Aorta (tissue), 5 donors: ENCODE data around the gene DUSP19. TPM values are rescaled to one million over a fixed set of nuclear protein-coding genes. Genes with fewer than 3 reads are reported as not detected.

ENCODE experiments used
- ATAC-seq: fragments of 200-7000 bp; cut with Tn5 transposase; one replicate; pipeline ENCODE4 v1.9.1; 2022; ENCODE audit warnings: moderate library complexity; ENCODE audit not compliant: low FRiP score
- DNase-seq, 2 donors: peaks; one replicate each; pipeline ENCODE4 v3.0.0-alpha.2; 2020
- H3K27ac ChIP-seq, 2 donors: one replicate each; pipeline ENCODE4 v1.5.1; 2013; ENCODE audit warnings: low read length in 2 of 2, mild to moderate bottlenecking in 2 of 2, moderate library complexity in 2 of 2, control low read depth in 1 of 2, inconsistent platforms in 1 of 2, low read depth in 1 of 2
- H3K27me3 ChIP-seq, 2 donors: one replicate each; pipeline ENCODE4 v1.6.1; 2013; ENCODE audit warnings: control low read depth in 1 of 2, low read length in 1 of 2, mild to moderate bottlenecking in 1 of 2, moderate library complexity in 1 of 2; ENCODE audit not compliant: insufficient read depth in 2 of 2, control insufficient read depth in 1 of 2
- H3K36me3 ChIP-seq, 2 donors: one replicate each; pipeline ENCODE4 v1.6.1; 2013; ENCODE audit warnings: control low read depth in 1 of 2, low read length in 1 of 2, mild to moderate bottlenecking in 1 of 2; ENCODE audit not compliant: insufficient read depth in 2 of 2, control insufficient read depth in 1 of 2
- H3K4me1 ChIP-seq, 2 donors: one replicate each; pipeline ENCODE4 v1.6.1; 2013; ENCODE audit warnings: low read length in 2 of 2, control low read depth in 1 of 2, mild to moderate bottlenecking in 1 of 2, moderate library complexity in 1 of 2; ENCODE audit not compliant: insufficient read depth in 2 of 2, control insufficient read depth in 1 of 2
- H3K4me3 ChIP-seq, 2 donors: one replicate each; pipeline ENCODE4 v1.5.1; 2013; ENCODE audit warnings: low read length in 2 of 2, control low read depth in 1 of 2, mild to moderate bottlenecking in 1 of 2
- H3K9me3 ChIP-seq: one replicate; pipeline ENCODE4 v1.6.1; 2013; ENCODE audit warnings: mild to moderate bottlenecking, low read length; ENCODE audit not compliant: control insufficient read depth
- WGBS, 2 donors: extraction: QIAGEN DNeasy Blood & Tissue Kit; methylation state at CpG; one replicate each; pipeline ENCODE4 v1.1.7; 2013; 5-methylcytosine and 5-hydroxymethylcytosine counted together
- intact Hi-C, 2 donors: fragments of 100-400 bp; cut with DNase I; formaldehyde crosslinking; loops; one replicate each; pipeline versions ENCODE4 v1.14.2 to v1.15.0; 2022
- polyA plus RNA-seq, 2 donors: library from polyadenylated mRNA; stranded (reverse); fragments of 200-250 nt; gene quantifications; one replicate each; pipeline ENCODE4 v1.2.3, GENCODE V29; 2013
- total RNA-seq, 2 donors: library from RNA; stranded (reverse); fragmentation: NEBNext Ultra II Directional; extraction: Animal tissue kit (Norgen Biotek cat#: 25700); gene quantifications; one replicate each; pipeline ENCODE4 v1.2.1, GENCODE V29; 2021
- donor health status: healthy with polysubstance abuse.
- donor health status: Bipolar disorder and iron deficiency.
- donor health status: DM: no; HTN: no; CAD: no.
- donor health status: DM: no; HTN: no; CAD: no.
- donor health status: DM: yes; HTN: yes; CAD: no.

Gene DUSP19
- total and polyA plus RNA-seq, 4 donors = 3.4 to 8.1 (median 5.3) TPM

DNA sequence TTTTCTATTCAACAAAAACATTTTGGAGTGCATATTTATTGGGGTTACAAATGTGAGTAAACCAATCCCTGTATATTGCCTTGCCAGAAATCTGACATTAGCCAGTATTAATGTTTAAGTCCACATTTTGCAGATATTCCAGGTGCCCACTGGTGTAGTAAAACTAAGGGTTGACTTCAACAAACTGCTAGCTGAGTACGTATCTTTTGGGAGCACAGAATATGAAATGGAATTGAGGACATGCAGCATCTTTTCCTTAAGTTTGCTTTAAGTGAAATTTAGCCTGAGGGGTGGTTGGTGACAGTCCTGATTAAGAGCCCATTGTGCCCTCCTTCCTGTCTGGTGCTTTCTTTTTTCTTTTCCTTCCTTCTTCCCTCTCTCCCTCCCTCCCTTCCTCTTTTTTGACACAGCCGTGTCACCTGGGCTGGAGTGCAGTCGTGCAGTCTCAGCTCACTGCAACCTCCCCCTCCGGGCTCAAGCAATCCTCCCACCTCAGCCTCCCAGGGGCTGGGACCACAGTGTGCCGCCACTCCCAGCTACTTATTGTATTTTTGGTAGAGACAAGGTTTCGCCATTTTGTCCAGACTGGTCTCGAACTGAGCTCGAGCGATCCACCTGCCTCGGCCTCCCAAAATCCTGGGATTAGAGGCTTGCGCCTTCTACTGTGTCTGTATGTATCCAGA, 47.3 kb downstream of the DUSP19 start:
- no peak overlapping the region for H3K4me3 ChIP-seq

DNA sequence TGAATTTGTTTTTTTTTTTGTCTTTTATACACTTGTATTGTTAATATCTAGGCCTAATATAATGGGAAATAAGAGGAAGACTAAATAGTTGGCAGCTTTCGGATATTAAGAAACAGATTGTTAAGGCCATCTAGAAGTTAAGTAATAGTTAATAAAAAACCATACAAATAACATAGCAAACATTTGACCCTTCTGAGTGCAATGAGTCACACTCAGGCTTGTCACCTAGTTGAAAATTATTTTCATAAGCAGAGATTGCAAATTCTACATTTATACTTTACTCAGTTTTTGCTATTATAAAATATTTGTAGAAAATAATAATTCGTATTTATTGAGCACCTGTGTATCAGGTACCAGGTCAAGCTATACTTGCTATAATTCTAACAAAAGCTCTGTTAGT, 48.1 kb downstream of the DUSP19 start:
- no peaks in the 10 kb centered on the region for H3K27me3 ChIP-seq
- WGBS, 2 donors = 94 to 96% methylated on average over 2 of the region's 2 CpGs
- no peak overlapping the region for H3K27ac ChIP-seq
- H3K4me1 ChIP-seq = no peaks in the 10 kb centered on the region
- intact Hi-C loops = no loop called here
- DNase-seq (no peak), ATAC-seq (no peak)
- H3K36me3 ChIP-seq = no peaks in the 10 kb centered on the region
- no peaks in the 10 kb centered on the region for H3K9me3 ChIP-seq
- H3K4me3 ChIP-seq = no peak overlapping the region

More for the DNA sequence above, 47.3 kb downstream of the DUSP19 start:
- no peak overlapping the region for H3K27ac ChIP-seq
- intact Hi-C loops = loop anchor here in 1 of 2 donors (2.0 kb wide), 1 partner anchor 47 kb away; the partner anchor contains the start of gene DUSP19
- no peaks in the 10 kb centered on the region for H3K27me3 ChIP-seq
- no peaks in the 10 kb centered on the region for H3K4me1 ChIP-seq
- DNase-seq (no peak), ATAC-seq (no peak)
- H3K36me3 ChIP-seq = no peaks in the 10 kb centered on the region
- 79 to 81% methylated on average over 11 of the region's 11 CpGs for WGBS, 2 donors
- no peaks in the 10 kb centered on the region for H3K9me3 ChIP-seq

DNA sequence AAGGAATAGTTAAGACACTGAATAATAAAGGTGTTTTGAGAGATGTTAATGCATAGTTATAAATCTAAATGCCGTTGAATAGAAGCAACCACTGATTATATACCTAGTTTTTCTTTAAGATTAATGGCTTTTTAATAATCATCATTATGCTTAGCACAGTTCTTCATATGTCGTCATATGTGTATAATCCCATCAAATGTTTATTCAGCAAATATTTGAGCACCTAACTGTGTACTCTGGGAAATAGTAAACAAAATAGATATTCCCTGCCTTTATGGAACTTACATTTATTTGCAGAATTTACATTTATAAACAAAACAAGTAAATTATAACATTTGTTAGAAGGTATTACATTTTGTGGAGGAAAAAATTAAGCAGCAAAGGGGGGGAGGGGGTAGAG, 55.5 kb downstream of the DUSP19 start:
- Histone ChIP-seq H3K4me1 (no peaks in the 10 kb centered on the region), H3K27ac (no peak overlapping the region), H3K4me3 (no peak overlapping the region), H3K9me3 (no peaks in the 10 kb centered on the region), H3K36me3 (peaks cover 0 to 3% of the 10 kb centered on the region in 2 donors), H3K27me3 (no peaks in the 10 kb centered on the region)
- no peak for ATAC-seq
- DNase-seq = no peak
- intact Hi-C loops = no loop called here
- WGBS, 2 donors = 97% methylated on average over 2 of the region's 2 CpGs

DNA sequence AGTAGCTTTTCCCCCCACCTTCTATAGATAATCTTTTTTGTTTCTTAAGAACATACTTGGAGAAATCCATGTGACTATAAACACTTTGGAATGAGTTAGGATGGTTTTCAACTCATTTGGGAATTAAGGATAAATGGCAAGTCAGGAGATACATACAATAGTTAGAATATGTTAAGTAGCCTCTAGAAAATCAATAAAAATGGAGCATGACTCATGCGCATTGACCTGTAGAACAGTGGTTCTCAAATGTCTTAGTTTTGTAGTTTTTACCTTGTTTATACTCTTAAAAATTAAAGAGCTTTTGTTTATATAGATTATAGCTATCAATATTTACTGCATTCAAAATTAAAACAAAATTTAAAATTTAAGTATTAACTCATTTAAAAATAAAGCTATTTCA, 70.4 kb downstream of the DUSP19 start:
- DNase-seq (no peak), ATAC-seq (no peak)
- Histone ChIP-seq H3K27ac (no peak overlapping the region), H3K9me3 (no peaks in the 10 kb centered on the region), H3K36me3 (peaks cover 0 to 3% of the 10 kb centered on the region in 2 donors), H3K27me3 (no peaks in the 10 kb centered on the region), H3K4me1 (peaks cover 0 to 2% of the 10 kb centered on the region in 2 donors), H3K4me3 (no peak overlapping the region)
- 97 to 99% methylated on average over 1 of the region's 1 CpG for WGBS, 2 donors
- intact Hi-C loops = no loop called here

DNA sequence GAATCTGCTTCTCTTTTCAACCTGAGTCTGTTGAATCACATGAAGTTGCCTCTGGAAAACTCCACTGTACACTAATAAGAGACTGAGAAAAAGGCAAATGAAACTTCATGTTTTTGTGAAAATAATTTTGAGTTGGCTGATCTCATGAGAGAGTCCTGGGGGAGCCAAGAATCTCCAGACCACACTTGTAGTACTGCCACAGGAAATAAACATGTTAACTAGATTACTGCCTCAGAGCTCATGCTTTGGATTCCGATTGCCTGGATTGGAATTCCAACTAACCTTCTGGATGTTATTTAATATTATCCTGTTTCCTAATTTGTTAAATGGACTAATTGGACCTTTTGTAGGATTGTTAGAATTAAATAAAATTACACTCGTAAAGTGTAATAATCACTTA, 70.9 kb downstream of the DUSP19 start:
- Histone ChIP-seq H3K36me3 (peaks cover 0 to 3% of the 10 kb centered on the region in 2 donors), H3K4me3 (no peak overlapping the region), H3K4me1 (peaks cover 0 to 2% of the 10 kb centered on the region in 2 donors), H3K9me3 (no peaks in the 10 kb centered on the region), H3K27ac (no peak overlapping the region), H3K27me3 (no peaks in the 10 kb centered on the region)
- ATAC-seq = no peak
- 61 to 65% methylated on average over 2 of the region's 2 CpGs for WGBS, 2 donors
- intact Hi-C loops = no loop called here
- no peak for DNase-seq

Other genes starting within 250 kb of the DUSP19 start
- 100 to 1,000 TPM in 1 of 2 donors, 10 to 100 TPM in 1; 71.4 to 122 TPM for gene FRZB, start 212.1 kb upstream of the DUSP19 start, total RNA-seq
- gene FRZB, start 212.1 kb upstream of the DUSP19 start, polyA plus RNA-seq = 100 to 1,000 TPM in 1 of 2 donors, 10 to 100 TPM in 1; 47.9 to 277 TPM
- gene NCKAP1, start 40.3 kb upstream of the DUSP19 start, total RNA-seq = 100 to 1,000 TPM; 192 to 207 TPM
- 10 to 100 TPM; 73.0 to 75.8 TPM for gene NCKAP1, start 40.3 kb upstream of the DUSP19 start, polyA plus RNA-seq
- gene NUP35, start 45.7 kb downstream of the DUSP19 start, total RNA-seq = 10 to 100 TPM; 14.1 to 17.0 TPM
- 1 to 10 TPM; 7.1 to 7.3 TPM for gene NUP35, start 45.7 kb downstream of the DUSP19 start, polyA plus RNA-seq